HG03442 (cell line): ENCODE data around the gene CAMKMT.
A peak's percentile ranks its signal among the peaks of the same experiment; 100 is the strongest.

Source experiments
- ATAC-seq: cut with Tn5 transposase; IDR thresholded peaks from one replicate; pipeline ENCODE4 v1.9.1; 2021; ENCODE audit warnings: mild to moderate bottlenecking, moderate library complexity; ENCODE audit not compliant: unreplicated experiment

The CAMKMT gene

GRCh38 chr2:44442019-44442418, 80.3 kb downstream of the CAMKMT start:
- no peak for ATAC-seq

- ATAC-seq: no peak
Measured at GRCh38 chr2:44443517-44443916, 81.8 kb downstream of the CAMKMT start.

GRCh38 chr2:44444881-44445280, 83.1 kb downstream of the CAMKMT start:
- no peak for ATAC-seq

GRCh38 chr2:44448860-44449527, 87.2 kb downstream of the CAMKMT start:
- no peak for ATAC-seq

- no peak for ATAC-seq
Measured at GRCh38 chr2:44450082-44450481, 88.3 kb downstream of the CAMKMT start.

- ATAC-seq: no peak
Measured at GRCh38 chr2:44450806-44451205, 89.1 kb downstream of the CAMKMT start.

GRCh38 chr2:44452069-44452583, 90.4 kb downstream of the CAMKMT start:
- ATAC-seq: no peak

GRCh38 chr2:44453259-44453658, 91.5 kb downstream of the CAMKMT start:
- ATAC-seq: no peak

GRCh38 chr2:44455877-44456276, 94.1 kb downstream of the CAMKMT start:
- ATAC-seq: no peak

- ATAC-seq: no peak
Measured at GRCh38 chr2:44456946-44457345, 95.2 kb downstream of the CAMKMT start.

- no peak for ATAC-seq
Measured at GRCh38 chr2:44459739-44460138, 98.0 kb downstream of the CAMKMT start.

- ATAC-seq: no peak
Measured at GRCh38 chr2:44462934-44463849, 101.4 kb downstream of the CAMKMT start.

GRCh38 chr2:44464437-44464836, 102.7 kb downstream of the CAMKMT start:
- ATAC-seq: no peak

GRCh38 chr2:44470151-44470550, 108.4 kb downstream of the CAMKMT start:
- no peak for ATAC-seq

GRCh38 chr2:44477657-44478414, 116.1 kb downstream of the CAMKMT start:
- ATAC-seq: no peak

GRCh38 chr2:44479127-44479887, 117.6 kb downstream of the CAMKMT start:
- ATAC-seq: peak; percentile 98

- no peak for ATAC-seq
Measured at GRCh38 chr2:44480068-44480467, 118.3 kb downstream of the CAMKMT start.

- no peak for ATAC-seq
Measured at GRCh38 chr2:44487052-44487451, 125.3 kb downstream of the CAMKMT start.

- ATAC-seq: no peak
Measured at GRCh38 chr2:44490726-44491125, 129.0 kb downstream of the CAMKMT start.

GRCh38 chr2:44494006-44494405, 132.3 kb downstream of the CAMKMT start:
- no peak for ATAC-seq
